ENCODE measurements around the gene GRIN3B.

DNA sequence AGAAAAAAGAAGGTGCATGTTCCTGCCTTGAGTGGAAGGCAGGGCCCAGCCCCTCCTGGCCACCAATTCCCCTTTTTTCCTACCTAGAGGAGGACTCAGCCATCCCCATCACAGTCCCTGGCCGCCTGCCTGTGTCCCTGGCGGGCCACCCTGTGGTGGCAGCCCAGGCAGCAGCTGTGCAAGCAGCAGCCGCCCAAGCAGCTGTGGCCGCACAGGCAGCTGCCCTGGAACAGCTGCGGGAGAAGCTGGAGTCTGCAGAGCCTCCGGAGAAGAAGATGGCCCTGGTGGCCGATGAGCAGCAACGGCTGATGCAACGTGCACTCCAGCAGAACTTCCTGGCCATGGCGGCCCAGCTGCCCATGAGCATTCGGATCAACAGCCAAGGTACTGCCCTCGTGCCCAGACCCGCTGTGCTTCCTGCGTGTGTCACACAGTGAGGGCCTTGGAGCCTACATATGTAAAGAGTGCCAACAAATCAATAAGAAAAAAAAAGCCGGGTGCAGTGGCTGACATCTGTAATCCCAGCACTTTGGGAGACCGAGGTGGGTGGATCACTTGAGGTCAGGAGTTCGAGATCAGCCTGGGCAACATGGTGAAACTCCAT lies 33.6 kb upstream of the GRIN3B start:
- TF ChIP-seq EZH2 (IDR thresholded peaks at IDR 0.05) (no peak), POLR2AphosphoS5 (IDR thresholded peaks at IDR 0.05; ENCODE audit: borderline replicate concordance, low read depth, low read length) (no peak)

Data from SK-N-MC (cell line).